ENCODE data around the gene MAN1C1. TPM values are rescaled to one million over a fixed set of nuclear protein-coding genes. Genes with fewer than 3 reads are reported as not detected.
"Not testable (repeated sequence)": the region's sequence is repeated elsewhere in the genome, so short reads cannot be mapped to it uniquely, and the experiment has no call there.

Gene MAN1C1
- total RNA-seq, 1 experiment from 2014 or later = 2.1 TPM

DNA sequence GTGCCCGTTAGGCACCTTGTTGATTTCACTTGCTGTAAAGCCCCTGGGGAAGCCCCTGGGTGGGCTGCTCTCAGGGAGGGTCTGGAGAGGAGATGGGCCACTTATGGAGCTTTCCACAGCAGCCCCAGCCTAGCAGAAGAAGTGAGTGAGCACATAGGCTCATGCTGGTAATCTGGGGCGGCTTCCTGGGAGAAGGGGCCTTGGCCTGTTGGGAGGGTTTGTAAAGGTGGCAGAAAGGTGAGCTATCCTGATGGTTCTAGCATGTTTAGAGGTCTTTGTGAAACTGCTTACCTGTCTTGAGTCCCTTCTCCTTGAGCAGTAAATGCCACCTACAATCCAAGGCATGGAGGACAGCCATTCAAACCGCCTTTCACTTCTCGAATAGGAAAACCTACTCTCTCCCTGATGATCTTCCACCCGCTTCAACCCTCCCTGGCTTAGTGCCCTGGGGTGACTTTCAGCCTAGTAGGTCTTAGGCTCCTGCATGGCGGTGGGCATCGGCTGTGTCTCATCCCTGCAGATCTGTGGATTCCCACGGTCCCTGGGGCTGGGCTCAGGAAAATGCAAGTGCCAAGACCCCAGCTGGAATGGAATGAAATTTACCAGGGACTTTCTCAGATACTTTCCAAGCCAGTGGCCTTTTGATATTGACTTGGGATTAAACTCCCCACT, 95.8 kb downstream of the MAN1C1 start:
- no peak for DNase-seq (ENCODE audit: low read depth)

DNA sequence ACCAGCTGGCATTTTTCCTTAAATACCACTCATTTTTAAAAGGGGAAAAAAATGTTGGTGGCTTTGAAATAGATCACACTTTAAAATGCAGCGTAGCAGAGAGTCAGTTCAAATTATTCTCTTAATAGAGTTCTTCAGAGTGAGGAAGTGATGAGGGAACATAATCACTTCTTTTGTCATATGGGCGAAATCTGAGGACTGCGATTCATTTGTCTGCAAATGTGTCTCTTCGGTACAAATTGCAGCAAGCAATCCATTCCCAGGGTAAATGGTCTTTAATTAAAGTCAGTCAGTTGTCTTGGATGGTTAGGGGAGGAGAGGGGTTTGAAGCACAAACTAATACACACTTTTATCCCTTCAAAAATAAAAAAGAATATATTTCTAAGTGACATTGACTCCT, 97.4 kb downstream of the MAN1C1 start:
- no peak for DNase-seq (ENCODE audit: low read depth)

- DNase-seq (ENCODE audit: low read depth) = no peak
These were observed 97.9 kb downstream of the MAN1C1 start for GRCh38 chr1:25714372-25714931.

GRCh38 chr1:25715888-25716287, 99.3 kb downstream of the MAN1C1 start:
- no peak for DNase-seq (ENCODE audit: low read depth)

DNA sequence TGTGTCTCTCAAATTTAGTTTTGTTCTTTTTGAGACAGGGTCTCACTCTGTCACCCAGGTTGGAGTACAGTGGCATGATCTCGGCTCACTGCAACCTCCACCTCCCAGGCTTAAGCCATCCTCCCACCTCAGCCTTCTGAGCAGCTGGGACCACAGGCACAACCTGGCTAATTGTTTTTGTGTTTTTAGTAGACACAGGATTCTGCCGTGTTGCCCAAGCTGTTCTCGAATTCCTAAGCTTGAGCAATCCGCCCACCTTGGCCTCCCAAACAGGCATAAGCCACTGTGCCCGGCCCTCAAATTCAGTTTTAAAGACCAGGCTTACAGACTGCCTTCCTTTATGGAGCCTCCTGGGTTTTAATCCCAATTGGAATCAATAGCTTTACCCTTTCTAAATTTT, 99.7 kb downstream of the MAN1C1 start:
- no peak for DNase-seq (ENCODE audit: low read depth)

- DNase-seq (ENCODE audit: low read depth) = no peak
These were observed 102.1 kb downstream of the MAN1C1 start for GRCh38 chr1:25718732-25719131.

GRCh38 chr1:25720624-25721023, 104.0 kb downstream of the MAN1C1 start:
- DNase-seq (ENCODE audit: low read depth) = peak; percentile 51

GRCh38 chr1:25723250-25723880, 106.8 kb downstream of the MAN1C1 start:
- DNase-seq (ENCODE audit: low read depth) = no peak

DNA sequence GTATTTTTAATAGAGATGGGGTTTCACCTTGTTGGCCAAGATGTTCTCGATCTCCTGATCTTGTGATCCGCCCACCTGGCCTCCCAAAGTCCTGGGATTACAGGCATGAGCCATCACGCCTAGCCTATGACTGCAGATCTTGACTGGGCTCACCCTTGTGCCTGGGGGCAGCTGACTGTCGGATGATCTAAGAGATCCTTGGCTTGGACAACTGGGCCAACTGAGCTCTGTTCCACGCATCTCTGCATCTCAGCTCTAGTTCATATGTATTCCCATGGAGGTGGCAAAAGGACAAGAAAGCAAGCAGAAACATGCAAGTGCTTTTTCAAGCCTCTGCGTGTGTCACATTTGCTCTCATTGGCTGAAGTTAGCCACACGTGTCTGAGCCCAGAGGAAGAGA, 107.6 kb downstream of the MAN1C1 start:
- no peak for DNase-seq (ENCODE audit: low read depth)

DNA sequence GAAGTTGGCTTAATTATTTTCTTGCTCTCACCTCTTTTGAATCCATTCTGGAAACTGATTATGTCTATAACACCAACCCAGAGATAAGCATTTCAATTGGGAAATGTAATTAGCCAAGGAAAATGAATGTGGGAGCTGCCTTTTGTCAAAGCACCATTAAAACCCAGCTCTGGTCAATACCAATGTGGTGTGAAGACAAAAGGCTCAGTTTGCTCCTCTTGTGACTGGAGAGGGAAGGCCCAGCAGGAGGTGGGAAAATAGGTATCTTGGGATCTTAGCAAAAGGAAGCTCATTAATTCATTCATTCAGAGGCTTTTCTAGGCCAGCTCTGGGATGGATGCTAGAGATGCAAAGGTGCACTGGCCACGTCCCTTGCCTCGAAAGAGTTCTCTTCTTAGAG, 108.4 kb downstream of the MAN1C1 start:
- DNase-seq (ENCODE audit: low read depth) = no peak

DNA sequence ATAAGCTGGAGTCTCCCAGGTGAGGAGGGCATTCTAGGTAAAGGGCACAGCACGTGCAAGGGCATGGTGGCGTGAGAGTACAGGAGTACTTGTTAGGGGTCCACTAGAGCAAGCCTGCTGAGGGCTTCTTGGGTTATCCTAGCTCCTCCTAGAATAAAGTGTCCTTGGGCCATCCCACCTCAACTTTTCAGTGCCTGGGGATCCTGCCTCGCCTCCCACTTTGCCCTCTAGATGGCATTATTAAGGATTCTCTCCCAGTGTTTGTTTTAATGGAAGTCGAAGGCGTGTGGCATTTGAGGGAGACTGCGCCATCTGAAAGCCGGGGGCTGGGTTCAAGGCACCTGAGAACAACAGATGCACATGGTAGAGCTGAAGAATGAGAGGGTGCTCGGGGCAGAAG, 108.9 kb downstream of the MAN1C1 start:
- DNase-seq (ENCODE audit: low read depth) = no peak

DNA sequence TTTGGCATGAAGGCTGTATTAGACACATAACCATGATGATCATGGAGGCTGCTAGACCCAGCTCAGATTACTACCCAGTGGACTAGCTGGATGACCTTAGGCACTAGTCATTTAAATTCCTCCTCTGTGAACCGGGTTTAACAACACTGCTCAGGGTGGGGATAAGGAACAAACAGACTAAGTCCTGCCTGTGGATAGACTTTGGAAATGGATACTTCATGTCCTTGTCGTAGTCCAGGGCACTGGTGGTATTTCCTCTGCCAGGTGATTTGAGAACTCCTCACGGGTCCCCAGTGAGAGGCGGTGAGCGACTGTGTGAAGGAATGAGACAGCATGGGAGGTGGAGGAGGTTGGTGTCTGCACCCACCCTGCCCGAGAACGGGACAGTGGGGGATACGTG, 110.5 kb downstream of the MAN1C1 start:
- DNase-seq (ENCODE audit: low read depth) = peak; percentile 51

DNA sequence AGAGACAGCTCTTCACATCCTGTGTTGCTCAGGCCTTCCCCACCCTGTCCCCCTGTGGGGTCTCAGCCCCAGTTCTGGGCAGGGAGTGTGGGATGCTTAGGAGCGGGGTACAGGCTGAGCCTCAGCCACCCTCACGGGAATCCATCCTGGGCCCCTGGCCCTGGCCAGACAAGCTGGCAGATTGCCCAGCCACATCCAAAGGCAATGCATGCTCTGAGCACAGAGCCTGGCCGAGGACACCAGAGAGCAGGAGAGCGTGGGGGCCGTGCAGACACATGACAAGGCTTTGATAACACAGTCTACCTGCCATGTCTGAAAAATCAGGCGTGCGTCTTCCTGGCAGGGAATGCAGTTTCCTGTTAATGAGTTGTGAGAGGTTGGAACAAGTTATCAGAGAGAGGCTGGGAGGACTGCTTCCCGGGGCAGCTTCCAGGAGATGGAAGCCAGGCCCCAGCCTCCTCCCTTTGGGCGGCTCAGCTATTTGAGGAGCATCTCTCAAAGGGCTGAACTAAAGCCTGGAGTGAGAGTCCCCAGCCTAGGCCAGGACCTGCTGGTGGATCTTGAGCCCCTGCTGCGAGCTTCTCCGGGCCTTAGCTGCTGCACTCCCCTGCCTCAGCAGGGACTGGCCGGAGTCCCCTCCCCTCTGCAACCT, 111.2 kb downstream of the MAN1C1 start:
- no peak for DNase-seq (ENCODE audit: low read depth)

DNA sequence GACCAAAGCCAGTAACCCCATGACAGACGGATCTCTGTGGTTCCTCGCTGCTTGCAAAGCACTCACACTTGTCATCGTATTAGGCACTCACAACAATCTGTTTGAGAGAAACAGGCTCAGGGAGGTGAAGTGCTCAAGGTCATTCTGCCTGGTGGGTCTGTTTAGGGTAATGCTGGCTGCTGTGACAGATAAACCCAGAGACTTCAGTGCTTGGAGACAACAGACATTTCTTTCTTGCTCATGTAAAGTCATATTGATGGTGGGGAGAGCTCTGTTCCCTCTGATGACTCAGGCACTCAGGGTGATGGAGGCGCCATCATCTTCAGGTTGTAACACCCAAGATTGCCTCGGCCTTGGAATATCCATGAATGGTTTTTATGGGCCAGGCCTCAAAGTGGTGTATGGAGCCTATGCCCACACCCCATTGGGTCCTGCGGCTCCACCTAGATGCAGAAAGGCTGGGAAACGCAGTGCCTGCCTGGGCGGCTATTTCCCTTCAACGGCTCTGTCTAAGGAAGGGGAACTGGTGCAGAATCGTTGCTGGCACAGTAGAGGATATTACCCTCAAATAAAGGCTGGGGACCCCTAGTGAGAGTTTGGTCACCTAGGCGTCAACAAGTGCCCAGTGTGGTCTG, 111.8 kb downstream of the MAN1C1 start:
- no peak for DNase-seq (ENCODE audit: low read depth)

DNA sequence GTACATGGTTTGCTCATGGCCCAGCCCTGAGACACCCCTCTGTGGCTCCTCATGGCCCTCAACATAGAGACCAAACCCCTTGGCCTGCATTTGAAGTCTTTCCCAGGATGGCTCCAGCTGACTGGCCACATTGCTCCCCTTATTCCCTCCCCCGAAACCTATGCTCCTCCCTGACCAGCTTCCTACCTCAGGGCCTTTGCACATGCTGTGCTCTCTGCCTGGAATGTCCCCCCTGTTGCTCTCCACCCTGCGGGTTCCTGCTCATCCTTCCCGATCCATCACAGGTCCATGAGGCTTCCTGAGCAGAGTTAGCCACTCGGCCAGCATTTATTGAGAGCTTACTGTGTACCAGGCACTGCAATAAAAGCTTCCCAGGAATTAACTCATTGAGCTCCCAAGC, 112.5 kb downstream of the MAN1C1 start:
- DNase-seq (ENCODE audit: low read depth) = no peak

GRCh38 chr1:25729790-25730644, 113.4 kb downstream of the MAN1C1 start:
- peak; percentile 99 for DNase-seq (ENCODE audit: low read depth)

- DNase-seq (ENCODE audit: low read depth) = no peak
These were observed 114.6 kb downstream of the MAN1C1 start for GRCh38 chr1:25731148-25731547.

DNA sequence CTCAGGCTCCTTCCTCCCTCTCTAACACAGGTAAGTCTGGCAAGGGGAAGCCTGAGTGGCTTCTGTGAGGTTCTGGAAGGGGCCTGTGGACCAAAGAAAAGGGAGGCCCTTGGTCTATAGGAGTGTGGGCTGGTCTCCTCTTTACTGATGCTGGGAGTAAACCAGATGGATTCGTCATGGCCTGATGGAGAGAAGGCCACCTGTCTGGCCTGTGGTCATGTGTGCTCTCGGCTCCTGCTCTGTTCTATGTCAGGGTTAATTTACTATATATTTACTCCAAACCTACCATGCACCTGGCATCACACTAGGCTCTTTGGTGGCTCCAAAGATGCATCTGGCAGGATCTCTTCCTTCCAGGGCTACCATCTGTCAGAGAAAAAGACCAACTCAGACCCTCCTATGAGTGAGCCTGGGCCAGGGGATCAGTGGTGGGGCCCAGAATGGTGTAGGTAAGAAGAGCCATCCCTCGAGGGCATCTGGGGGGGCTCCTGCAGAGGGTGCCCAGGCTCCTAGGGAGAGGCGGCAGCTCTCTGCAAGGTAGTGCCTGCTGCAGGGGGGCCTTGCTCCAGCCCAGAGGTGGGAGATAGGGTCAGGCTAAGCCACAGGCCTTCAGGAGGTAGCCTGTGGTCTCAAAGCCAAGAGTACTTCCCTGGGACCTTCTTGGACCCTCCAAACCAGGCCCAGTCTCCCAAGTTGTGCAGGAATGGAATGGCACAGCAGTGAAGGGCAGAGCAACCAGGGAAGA, 115.2 kb downstream of the MAN1C1 start:
- no peak for DNase-seq (ENCODE audit: low read depth)

- no peak for DNase-seq (ENCODE audit: low read depth)
These were observed 116.2 kb downstream of the MAN1C1 start for GRCh38 chr1:25732821-25733220.

GRCh38 chr1:25733271-25733670, 116.7 kb downstream of the MAN1C1 start:
- no peak for DNase-seq (ENCODE audit: low read depth)

- not testable (repeated sequence) for DNase-seq (ENCODE audit: low read depth)
These were observed 118.4 kb downstream of the MAN1C1 start for GRCh38 chr1:25734991-25735390.
